HepG2 (cell line): ENCODE data around the gene PANK2. TPM values are rescaled to one million over a fixed set of nuclear protein-coding genes. Genes with fewer than 3 reads are reported as not detected.
A peak's percentile ranks its signal among the peaks of the same experiment; 100 is the strongest.

ENCODE experiments used
- BORCS8-MEF2B ChIP-seq: sonication (generic); formaldehyde crosslinking; IDR thresholded peaks from 2 replicates; pipeline ENCODE4 v1.8.0; 2022; ENCODE audit warnings: mild to moderate bottlenecking, missing genetic modification reagents
- CC2D1A ChIP-seq: sonication (generic); formaldehyde crosslinking; IDR thresholded peaks from 2 replicates; pipeline ENCODE4 v1.8.1; 2023; ENCODE audit warnings: mild to moderate bottlenecking, missing genetic modification reagents
- CHCHD3 ChIP-seq: sonication (generic); formaldehyde crosslinking; IDR thresholded peaks from 2 replicates; pipeline ENCODE4 v1.8.0; 2022; ENCODE audit warnings: mild to moderate bottlenecking, missing genetic modification reagents, moderate library complexity
- HES4 ChIP-seq: sonication (generic); formaldehyde crosslinking; IDR thresholded peaks from 2 replicates; pipeline ENCODE4 v1.9.0; 2021; ENCODE audit warnings: mild to moderate bottlenecking, missing genetic modification reagents, borderline replicate concordance
- MTA1 ChIP-seq: sonication (generic); formaldehyde crosslinking; IDR thresholded peaks from 2 replicates; pipeline ENCODE4 v1.4.0; 2020; ENCODE audit warnings: missing genetic modification reagents, mild to moderate bottlenecking, borderline replicate concordance
- NPAS2 ChIP-seq: sonication (generic); formaldehyde crosslinking; IDR thresholded peaks from 2 replicates; pipeline ENCODE4 v1.8.0; 2022; ENCODE audit warnings: mild to moderate bottlenecking, missing genetic modification reagents, borderline replicate concordance
- SMAD1 ChIP-seq: sonication (generic); formaldehyde crosslinking; IDR thresholded peaks from 2 replicates; pipeline ENCODE4 v1.4.0; 2020; ENCODE audit warnings: missing genetic modification reagents, low read depth, mild to moderate bottlenecking, borderline replicate concordance
- SOX13 ChIP-seq, 3 experiments: fragments of 450-650 bp in 1 of 3; sonication (generic) in 1 of 3; formaldehyde crosslinking in 1 of 3; IDR thresholded peaks in 2 of 3; conservative IDR thresholded peaks in 1 of 3; 2 replicates each; pipeline versions ENCODE4 v1.5.0 to v1.6.1; 2016 to 2020; ENCODE audit warnings: antibody characterized with exemption in 1 of 3, mild to moderate bottlenecking in 1 of 3, missing compliant biosample characterization in 1 of 3, missing genetic modification reagents in 1 of 3, moderate library complexity in 1 of 3
- SRY ChIP-seq: sonication (generic); formaldehyde crosslinking; IDR thresholded peaks from 2 replicates; pipeline ENCODE4 v1.8.0; 2022; ENCODE audit warnings: mild to moderate bottlenecking, missing genetic modification reagents
- TBX3 ChIP-seq: fragments of 450-650 bp; IDR thresholded peaks from 2 replicates; pipeline ENCODE4 v1.6.1; 2017; ENCODE audit warnings: antibody characterized with exemption, mild to moderate bottlenecking, inconsistent platforms, borderline replicate concordance
- TFDP2 ChIP-seq: sonication (generic); formaldehyde crosslinking; IDR thresholded peaks from 2 replicates; pipeline ENCODE4 v1.4.0; 2020; ENCODE audit warnings: missing genetic modification reagents
- ZBTB10 ChIP-seq: sonication (generic); formaldehyde crosslinking; IDR thresholded peaks from 2 replicates; pipeline ENCODE4 v1.4.0; 2020; ENCODE audit warnings: missing genetic modification reagents, borderline replicate concordance
- ZBTB38 ChIP-seq: sonication (generic); formaldehyde crosslinking; IDR thresholded peaks from 2 replicates; pipeline ENCODE4 v1.5.1; 2020; ENCODE audit warnings: mild to moderate bottlenecking, missing genetic modification reagents
- ZFY ChIP-seq: sonication (generic); formaldehyde crosslinking; IDR thresholded peaks from 2 replicates; pipeline ENCODE4 v1.4.0; 2020; ENCODE audit warnings: missing genetic modification reagents
- ZNF136 ChIP-seq: sonication (generic); formaldehyde crosslinking; IDR thresholded peaks from 2 replicates; pipeline ENCODE4 v1.8.1; 2022; ENCODE audit warnings: low read depth, mild to moderate bottlenecking, moderate library complexity, missing genetic modification reagents
- ZNF230 ChIP-seq: sonication (generic); formaldehyde crosslinking; IDR thresholded peaks from 2 replicates; pipeline ENCODE4 v1.4.0; 2020; ENCODE audit warnings: mild to moderate bottlenecking, missing genetic modification reagents
- ZNF234 ChIP-seq: sonication (generic); formaldehyde crosslinking; conservative IDR thresholded peaks from 2 replicates; pipeline ENCODE4 v1.5.1; 2020; ENCODE audit warnings: mild to moderate bottlenecking, missing genetic modification reagents
- ZNF563 ChIP-seq: sonication (generic); formaldehyde crosslinking; IDR thresholded peaks from 2 replicates; pipeline ENCODE4 v1.8.0; 2022; ENCODE audit warnings: mild to moderate bottlenecking, moderate library complexity, missing genetic modification reagents
- ZNF605 ChIP-seq: sonication (generic); formaldehyde crosslinking; IDR thresholded peaks from 2 replicates; pipeline ENCODE4 v1.8.0; 2022; ENCODE audit warnings: mild to moderate bottlenecking, missing genetic modification reagents
- ZNF740 ChIP-seq: sonication (generic); formaldehyde crosslinking; IDR thresholded peaks from 2 replicates; pipeline ENCODE4 v1.4.0; 2020; ENCODE audit warnings: missing genetic modification reagents
- ZNF841 ChIP-seq: sonication (generic); formaldehyde crosslinking; IDR thresholded peaks from 2 replicates; pipeline ENCODE4 v1.8.1; 2023; ENCODE audit warnings: missing genetic modification reagents, borderline replicate concordance
- ZNF850 ChIP-seq: sonication (generic); formaldehyde crosslinking; conservative IDR thresholded peaks from 2 replicates; pipeline ENCODE4 v1.9.0; 2021; ENCODE audit warnings: mild to moderate bottlenecking, missing genetic modification reagents
- ZSCAN21 ChIP-seq: sonication (generic); formaldehyde crosslinking; IDR thresholded peaks from 2 replicates; pipeline ENCODE4 v1.8.0; 2022; ENCODE audit warnings: mild to moderate bottlenecking, missing genetic modification reagents, moderate library complexity, borderline replicate concordance
- polyA plus RNA-seq, 8 experiments: library from polyadenylated mRNA; depleted of rRNA in 3 of 8; stranded (reverse) in 7 of 8; unstranded in 1 of 8; fragments of >200 nt; fragmentation: Illumina TruSeq in 4 of 8; extraction: Trizol in 4 of 8; gene quantifications; 2 replicates each; pipeline versions ENCODE4 v1.2.1 to v1.2.3, GENCODE V29; 2011 to 2016; ENCODE audit warnings: low read depth in 4 of 8, missing spikeins in 1 of 8, mixed read lengths in 1 of 8; ENCODE audit not compliant: insufficient read depth in 1 of 8
- total RNA-seq, 5 experiments: library from RNA; depleted of rRNA; stranded (reverse); fragments of >200 nt; fragmentation: Illumina TruSeq; extraction: Trizol; gene quantifications; 2 replicates each; pipeline ENCODE4 v1.2.3, GENCODE V29; 2016; ENCODE audit warnings: low read depth in 1 of 5

The PANK2 gene
- total and polyA plus RNA-seq, 2 of the 13 experiments (the other 11 are each of a cell fraction or from before 2014, with no cell fraction given) = 39.2 to 123 TPM

GRCh38 chr20:3889489-3890397 is 556 bp downstream of the PANK2 start (continued):
- TF ChIP-seq SMAD1 (CRISPR knock-in tag) = peak; percentile 11; the same call in 1 of the 2 replicates
- peak; percentile 3; the same call in 1 of the 2 replicates for TF ChIP-seq ZNF563 (CRISPR knock-in tag)
- peak; percentile 89 for TF ChIP-seq TFDP2 (CRISPR knock-in tag)
- no peak for TF ChIP-seq NPAS2 (CRISPR knock-in tag)
- 0 out of 2 replicates have a peak, but pooled peaks have one; percentile 7 for TF ChIP-seq ZBTB38
- TF ChIP-seq ZNF136 (CRISPR knock-in tag) = no peak
- peak; percentile 80; the same call in 1 of the 2 replicates for TF ChIP-seq ZSCAN21
- no peak for TF ChIP-seq SOX13 (IDR thresholded peaks at IDR 0.05)
- no peak for TF ChIP-seq SOX13 (CRISPR knock-in tag; conservative IDR thresholded peaks at IDR 0.05 in 1 of 2, IDR thresholded peaks at IDR 0.05 in 1 of 2)
- peak; percentile 60; the same call in 1 of the 2 replicates for TF ChIP-seq HES4 (CRISPR knock-in tag)
- peak; percentile 64; the same call in 1 of the 2 replicates for TF ChIP-seq MTA1 (CRISPR knock-in tag)
- TF ChIP-seq BORCS8-MEF2B (CRISPR knock-in tag) = 0 out of 2 replicates have a peak, but pooled peaks have one; percentile 40
- peak; percentile 59; the same call in 1 of the 2 replicates for TF ChIP-seq ZNF740
- TF ChIP-seq ZNF605 (CRISPR knock-in tag) = peak; percentile 82
- TF ChIP-seq CC2D1A (CRISPR knock-in tag) = 0 out of 2 replicates have a peak, but pooled peaks have one; percentile 18
- TF ChIP-seq SRY = peak; percentile 8; the same call in 1 of the 2 replicates
- 0 out of 2 replicates have a peak, but pooled peaks have one; percentile 74 for TF ChIP-seq ZBTB10 (CRISPR knock-in tag)
- TF ChIP-seq ZNF841 (CRISPR knock-in tag) = 0 out of 2 replicates have a peak, but pooled peaks have one; percentile 70
- 0 out of 2 replicates have a peak, but pooled peaks have one; percentile 57 for TF ChIP-seq ZNF234 (CRISPR knock-in tag)
- TF ChIP-seq ZNF850 (CRISPR knock-in tag) = 0 out of 2 replicates have a peak, but pooled peaks have one; percentile 76
- peak; percentile 56 for TF ChIP-seq ZFY
- no peak for TF ChIP-seq TBX3
- TF ChIP-seq ZNF230 (CRISPR knock-in tag) = peak; percentile 28
- TF ChIP-seq CHCHD3 (CRISPR knock-in tag) = peak; percentile 91
